Omental fat pad (tissue), 4 donors: Measurements from ENCODE around the gene TBC1D22A. TPM values are rescaled to one million over a fixed set of nuclear protein-coding genes. Genes with fewer than 3 reads are reported as not detected.

Experiments
- ATAC-seq: fragments of 150-250 bp; one replicate; pipeline ENCODE4 v1.9.1; 2016; ENCODE audit warnings: mild to moderate bottlenecking, moderate library complexity; ENCODE audit not compliant: low FRiP score
- DNase-seq: peaks from one replicate; pipeline ENCODE4 v3.0.0-alpha.2; 2019; ENCODE audit warnings: low spot score
- total RNA-seq, 4 donors: library from RNA; depleted of rRNA; stranded (reverse); fragments of >200 nt; gene quantifications; one replicate each; pipeline ENCODE4 v1.1.0, GENCODE V29; 2016
- TF ChIP-seq, protein P1 (sequence below), 3 donors: fragments of 450-650 bp; IDR thresholded peaks; one replicate each; pipeline ENCODE4 v1.5.1; 2016 to 2017; ENCODE audit warnings: antibody characterized with exemption in 3 of 3, mild to moderate bottlenecking in 3 of 3, moderate library complexity in 2 of 3

Gene TBC1D22A
- total RNA-seq, 4 donors from 2014 or later = 21.3 to 31.2 (median 24.5) TPM

DNA sequence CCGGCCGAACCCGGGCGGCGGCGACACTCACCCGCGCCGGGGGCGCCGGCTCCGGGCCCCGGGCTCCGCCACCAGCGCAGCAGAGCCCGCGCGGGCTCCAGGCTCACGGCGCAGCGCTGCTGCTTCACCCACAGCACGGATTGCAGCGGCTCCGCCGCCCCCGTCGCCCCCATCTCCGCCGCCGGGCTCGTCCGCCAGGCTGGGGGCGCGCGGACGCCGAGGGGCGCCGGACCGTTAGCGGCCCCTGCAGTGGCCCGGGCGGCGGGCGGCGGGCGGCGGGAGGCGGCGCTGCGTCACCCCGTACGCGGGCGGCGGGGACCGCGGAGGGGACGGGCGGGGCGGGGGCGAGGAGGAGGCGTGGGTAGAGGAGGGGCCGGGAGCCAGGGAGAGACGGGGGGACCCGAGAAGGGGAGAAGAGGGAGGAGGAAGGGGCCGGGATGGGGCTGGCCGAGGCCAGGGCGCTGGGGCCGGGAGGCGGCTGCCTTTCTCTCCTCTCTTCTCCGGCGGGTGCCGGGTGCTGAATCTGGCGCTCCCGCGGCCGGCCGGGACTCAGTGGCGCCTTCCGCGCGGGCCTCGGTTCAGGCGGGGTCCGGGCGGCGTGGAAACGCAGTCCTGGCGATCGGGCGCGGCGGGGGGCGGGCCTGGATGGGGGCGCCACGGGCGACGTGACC lies 24.3 kb upstream of the TBC1D22A start, which contains the start of gene CERK:
TSS of gene CERK (minus strand) at position 277 of the 671 bp plus-strand sequence. CDS start at position 173, 104 bp downstream.
- peak; percentile 38 for ATAC-seq
- no peak for DNase-seq
- TF ChIP-seq, protein P1, sequence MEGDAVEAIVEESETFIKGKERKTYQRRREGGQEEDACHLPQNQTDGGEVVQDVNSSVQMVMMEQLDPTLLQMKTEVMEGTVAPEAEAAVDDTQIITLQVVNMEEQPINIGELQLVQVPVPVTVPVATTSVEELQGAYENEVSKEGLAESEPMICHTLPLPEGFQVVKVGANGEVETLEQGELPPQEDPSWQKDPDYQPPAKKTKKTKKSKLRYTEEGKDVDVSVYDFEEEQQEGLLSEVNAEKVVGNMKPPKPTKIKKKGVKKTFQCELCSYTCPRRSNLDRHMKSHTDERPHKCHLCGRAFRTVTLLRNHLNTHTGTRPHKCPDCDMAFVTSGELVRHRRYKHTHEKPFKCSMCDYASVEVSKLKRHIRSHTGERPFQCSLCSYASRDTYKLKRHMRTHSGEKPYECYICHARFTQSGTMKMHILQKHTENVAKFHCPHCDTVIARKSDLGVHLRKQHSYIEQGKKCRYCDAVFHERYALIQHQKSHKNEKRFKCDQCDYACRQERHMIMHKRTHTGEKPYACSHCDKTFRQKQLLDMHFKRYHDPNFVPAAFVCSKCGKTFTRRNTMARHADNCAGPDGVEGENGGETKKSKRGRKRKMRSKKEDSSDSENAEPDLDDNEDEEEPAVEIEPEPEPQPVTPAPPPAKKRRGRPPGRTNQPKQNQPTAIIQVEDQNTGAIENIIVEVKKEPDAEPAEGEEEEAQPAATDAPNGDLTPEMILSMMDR (IDR thresholded peaks at IDR 0.05) = no peak

DNA sequence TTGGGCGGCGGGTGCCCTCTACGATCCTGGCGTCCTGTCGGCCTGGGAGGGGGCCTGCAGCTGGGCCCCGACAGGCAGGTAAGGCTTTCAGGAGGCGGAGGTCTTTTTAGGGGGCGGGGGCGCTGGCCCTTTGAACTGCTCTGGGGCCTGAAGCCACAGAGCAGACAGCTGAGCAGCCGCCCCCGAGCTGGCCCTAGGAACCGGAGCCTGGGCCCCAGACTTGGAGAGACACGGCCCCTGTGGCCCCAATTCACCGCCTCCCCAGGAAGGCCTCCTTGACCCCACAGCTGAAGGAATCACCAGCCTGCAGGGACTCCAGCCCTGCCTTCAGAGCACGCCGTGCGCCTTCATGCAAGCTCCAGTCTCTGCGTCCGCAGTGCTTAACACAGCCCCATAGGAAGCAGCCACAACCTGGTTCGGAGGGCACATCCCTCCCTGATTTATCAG lies 23.8 kb upstream of the TBC1D22A start:
- TF ChIP-seq, protein P1 (IDR thresholded peaks at IDR 0.05) = no peak
- DNase-seq (no peak), ATAC-seq (peak; percentile 3)

DNA sequence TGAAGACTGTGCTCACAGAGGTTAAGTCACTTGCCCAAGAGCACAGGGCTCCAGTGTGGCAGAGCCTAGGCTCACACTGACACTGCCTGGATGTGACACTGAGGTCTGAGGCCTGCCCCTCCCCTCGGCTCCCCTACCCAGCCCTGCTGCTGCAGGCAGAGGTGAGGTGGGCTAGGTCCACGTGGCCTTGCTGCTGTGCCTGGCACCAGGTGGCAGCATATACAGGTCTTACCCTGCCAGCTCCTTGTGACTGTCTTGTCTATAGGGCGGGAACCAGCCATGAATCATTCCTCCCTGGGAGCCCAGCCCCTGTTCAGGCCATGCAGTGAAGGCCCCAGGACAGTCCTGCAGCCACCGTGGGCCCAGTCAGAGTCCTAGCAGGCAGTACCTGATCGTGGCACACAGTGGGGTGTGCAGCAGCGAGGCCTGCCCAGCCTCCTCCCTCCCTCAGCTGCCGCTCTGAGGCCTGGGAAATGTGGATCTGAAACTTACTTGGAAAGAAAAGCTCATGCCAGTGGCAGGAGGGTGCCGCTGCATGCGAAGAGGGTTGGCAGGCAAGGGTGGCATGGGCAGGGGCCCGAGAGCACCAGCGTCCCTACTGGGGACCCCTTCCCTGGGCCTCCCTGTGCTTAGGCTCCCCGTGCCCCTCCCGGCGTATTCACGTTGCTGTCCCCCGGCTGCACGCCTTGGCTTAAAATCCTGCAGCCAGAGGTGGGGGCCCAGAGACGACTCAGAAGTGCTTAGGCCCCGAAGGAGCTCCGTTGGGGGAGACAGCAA lies 23.2 kb upstream of the TBC1D22A start:
- no peak for DNase-seq
- TF ChIP-seq, protein P1 (IDR thresholded peaks at IDR 0.05) = no peak
- ATAC-seq = peak; percentile 18

DNA sequence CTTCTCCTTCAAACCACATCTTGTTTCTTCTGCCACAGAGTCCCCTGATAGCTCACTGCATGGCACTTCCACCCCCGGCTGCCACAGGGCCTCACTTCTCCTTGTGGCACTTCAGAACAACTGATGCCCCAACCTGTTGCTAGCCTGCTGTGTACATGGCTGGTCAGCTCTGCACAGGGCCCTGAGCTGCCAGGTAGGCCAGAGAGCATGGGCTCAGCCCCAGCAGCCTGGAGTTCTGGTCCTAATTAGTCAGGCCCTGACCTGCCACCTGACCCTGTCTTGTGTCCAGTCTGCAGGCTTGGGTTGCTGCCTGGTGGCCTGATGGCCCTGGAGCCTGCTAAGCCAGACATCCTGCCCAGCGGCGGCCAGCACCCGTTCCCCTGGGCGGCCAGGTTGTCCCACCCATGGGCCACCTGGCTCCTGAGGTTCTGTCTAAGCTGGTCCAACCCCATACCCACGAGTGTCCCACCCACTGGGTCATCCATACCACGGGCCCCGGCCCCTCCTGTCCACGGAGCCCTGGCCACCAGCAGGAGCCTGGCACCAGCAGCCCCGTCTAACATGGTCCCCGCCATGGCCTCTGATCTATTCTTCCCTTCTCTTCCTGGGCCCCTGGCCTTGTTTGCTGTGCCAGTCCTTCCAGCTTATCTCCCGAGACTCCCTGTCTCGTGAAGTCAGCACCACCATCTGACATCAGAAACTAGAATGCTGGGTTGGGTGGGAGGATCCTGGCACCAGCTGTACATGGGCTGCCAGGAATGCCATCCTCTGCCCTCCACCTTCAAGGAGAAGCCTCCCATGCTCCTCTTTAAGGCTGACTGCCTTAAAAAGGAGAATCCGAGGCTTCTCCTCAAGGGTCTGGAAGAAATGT lies 21.3 kb upstream of the TBC1D22A start:
- DNase-seq (no peak), ATAC-seq (no peak)
- TF ChIP-seq, protein P1 (IDR thresholded peaks at IDR 0.05) = no peak

DNA sequence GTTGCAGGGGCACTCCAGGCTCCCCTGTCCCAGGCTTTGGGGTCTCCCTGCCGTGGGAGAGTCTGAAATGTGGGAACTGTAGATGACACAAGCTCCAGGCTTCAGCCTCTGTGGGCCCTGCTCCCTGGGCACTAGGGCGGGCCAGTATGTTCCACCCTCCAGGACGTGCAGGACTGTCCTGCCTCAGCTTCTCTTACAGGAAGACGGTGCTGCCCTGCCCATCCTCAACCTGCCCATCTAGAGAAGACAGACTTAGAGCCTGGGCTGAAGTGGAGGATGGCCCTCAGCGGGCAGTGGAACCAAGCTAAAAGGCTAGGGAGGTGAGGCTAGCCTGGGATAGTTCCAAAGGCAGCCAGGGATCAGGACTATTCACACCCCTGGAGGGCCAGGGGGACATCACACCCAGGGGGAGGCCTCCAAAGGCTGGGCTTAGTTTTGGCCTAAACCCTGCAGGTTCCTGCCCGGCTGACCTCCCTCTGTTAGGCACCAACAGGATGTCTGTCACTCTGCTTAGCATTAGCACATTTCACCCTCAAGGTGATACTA lies 20.4 kb upstream of the TBC1D22A start:
- ATAC-seq (no peak), DNase-seq (no peak)
- TF ChIP-seq, protein P1 (IDR thresholded peaks at IDR 0.05) = no peak

- ATAC-seq (no peak), DNase-seq (no peak)
- TF ChIP-seq, protein P1 (IDR thresholded peaks at IDR 0.05) = no peak
Observed at GRCh38 chr22:46742576-46743221, 19.8 kb upstream of the TBC1D22A start.
